ENCODE results near the gene GTF2F1. TPM values are rescaled to one million over a fixed set of nuclear protein-coding genes. Genes with fewer than 3 reads are reported as not detected.

Gene GTF2F1
- total and polyA plus RNA-seq, 2 experiments from 2014 or later, result 43.0 to 96.7 TPM

GRCh38 chr19:6376512-6377190 is 16.3 kb downstream of the GTF2F1 start:
- H3K4me3 ChIP-seq, result no peak overlapping the region
- peaks cover 22% of the 10 kb centered on the region for H3K36me3 ChIP-seq
- H3K27me3 ChIP-seq, result no peaks in the 10 kb centered on the region
- TF ChIP-seq CTCF (IDR thresholded peaks at IDR 0.05; ENCODE audit: low read depth, low read length), result no peak
- no peak overlapping the region for H3K27ac ChIP-seq
- no peak for DNase-seq (ENCODE audit: low read depth in 1 of 2, low spot score in 1 of 2)
- no peaks in the 10 kb centered on the region for H3K9me3 ChIP-seq (ENCODE audit: low read depth)
- H3K4me1 ChIP-seq (ENCODE audit: low read depth), result peaks cover 4% of the 10 kb centered on the region

GRCh38 chr19:6375411-6376010 is 17.5 kb downstream of the GTF2F1 start, which contains the start of gene PSPN:
Gene PSPN, minus strand, starts transcription at chr19:6375933. Its CDS starts 84 bp downstream, at chr19:6375849.
- Histone ChIP-seq H3K27me3 (no peaks in the 10 kb centered on the region), H3K4me3 (no peak within 1 kb of the TSS), H3K4me1 (ENCODE audit: low read depth) (peaks cover 4% of the 10 kb centered on the region), H3K9me3 (ENCODE audit: low read depth) (no peaks in the 10 kb centered on the region), H3K36me3 (peaks cover 14% of the 10 kb centered on the region), H3K27ac (no peak within 1 kb of the TSS)
- no peak for TF ChIP-seq CTCF (IDR thresholded peaks at IDR 0.05; ENCODE audit: low read depth, low read length)
- no peak for DNase-seq (ENCODE audit: low read depth in 1 of 2, low spot score in 1 of 2)

- no peaks in the 10 kb centered on the region for H3K27me3 ChIP-seq
- H3K4me1 ChIP-seq (ENCODE audit: low read depth), result peaks cover 4% of the 10 kb centered on the region
- peaks cover 8% of the 10 kb centered on the region for H3K36me3 ChIP-seq
- no peak for TF ChIP-seq CTCF (IDR thresholded peaks at IDR 0.05; ENCODE audit: low read depth, low read length)
- no peak for DNase-seq (ENCODE audit: low read depth in 1 of 2, low spot score in 1 of 2)
- H3K27ac ChIP-seq, result no peak overlapping the region
- no peaks in the 10 kb centered on the region for H3K9me3 ChIP-seq (ENCODE audit: low read depth)
- no peak overlapping the region for H3K4me3 ChIP-seq
Measured at GRCh38 chr19:6374711-6375410, 18.1 kb downstream of the GTF2F1 start.

- no peak for TF ChIP-seq CTCF (IDR thresholded peaks at IDR 0.05; ENCODE audit: low read depth, low read length)
- no peaks in the 10 kb centered on the region for H3K9me3 ChIP-seq (ENCODE audit: low read depth)
- no peak overlapping the region for H3K4me3 ChIP-seq
- H3K4me1 ChIP-seq (ENCODE audit: low read depth), result peaks cover 4% of the 10 kb centered on the region
- no peak for DNase-seq (ENCODE audit: low read depth in 1 of 2, low spot score in 1 of 2)
- H3K36me3 ChIP-seq, result peaks cover 4% of the 10 kb centered on the region
- no peaks in the 10 kb centered on the region for H3K27me3 ChIP-seq
- H3K27ac ChIP-seq, result peak overlapping the region; percentile 4
Measured at GRCh38 chr19:6374161-6374709, 18.7 kb downstream of the GTF2F1 start.

- Histone ChIP-seq H3K9me3 (ENCODE audit: low read depth) (no peaks in the 10 kb centered on the region), H3K4me3 (peak overlapping the region; percentile 56), H3K4me1 (ENCODE audit: low read depth) (peaks cover 4% of the 10 kb centered on the region), H3K27ac (peak overlapping the region; percentile 4), H3K27me3 (no peaks in the 10 kb centered on the region), H3K36me3 (peaks cover 7% of the 10 kb centered on the region)
- no peak for TF ChIP-seq CTCF (IDR thresholded peaks at IDR 0.05; ENCODE audit: low read depth, low read length)
- DNase-seq (ENCODE audit: low read depth in 1 of 2, low spot score in 1 of 2), result no peak
Measured at GRCh38 chr19:6373813-6374108, 19.2 kb downstream of the GTF2F1 start.

Measured in cardiac muscle cell (in vitro differentiated cells and primary cell).